Amniotic stem cell (primary cell): ENCODE data around the gene PCYT2.

ENCODE experiments used
- DNase-seq: peaks from one replicate; lab custom pipeline; 2025; lab: John Stamatoyannopoulos, UW

Gene PCYT2

GRCh38 chr17:81912441-81913309 lies 1.5 kb upstream of the PCYT2 start:
- no peak for DNase-seq

GRCh38 chr17:81911969-81912368 lies 770 bp upstream of the PCYT2 start:
- no peak for DNase-seq

- DNase-seq = no peak
These were observed 341 bp downstream of the PCYT2 start for GRCh38 chr17:81910840-81911276.

- no peak for DNase-seq
These were observed 996 bp downstream of the PCYT2 start for GRCh38 chr17:81909966-81910839.

GRCh38 chr17:81909231-81909630 lies 2.0 kb downstream of the PCYT2 start:
- no peak for DNase-seq

GRCh38 chr17:81908793-81909192 lies 2.4 kb downstream of the PCYT2 start:
- DNase-seq = no peak

GRCh38 chr17:81907219-81908145 lies 3.7 kb downstream of the PCYT2 start:
- no peak for DNase-seq

- no peak for DNase-seq
These were observed 4.6 kb downstream of the PCYT2 start for GRCh38 chr17:81906476-81907218.

- DNase-seq = no peak
These were observed 5.2 kb downstream of the PCYT2 start for GRCh38 chr17:81905993-81906392.

- DNase-seq = no peak
These were observed 5.7 kb downstream of the PCYT2 start for GRCh38 chr17:81905424-81905875.

- no peak for DNase-seq
These were observed 6.4 kb downstream of the PCYT2 start for GRCh38 chr17:81904600-81905423.

- no peak for DNase-seq
These were observed 7.2 kb downstream of the PCYT2 start for GRCh38 chr17:81903896-81904599.

- DNase-seq = no peak
These were observed 7.8 kb downstream of the PCYT2 start for GRCh38 chr17:81903415-81903831.

GRCh38 chr17:81902653-81903414 lies 8.4 kb downstream of the PCYT2 start:
- DNase-seq = no peak

- no peak for DNase-seq
These were observed 9.1 kb downstream of the PCYT2 start, which contains the start of gene NPB for GRCh38 chr17:81902023-81902652. Gene NPB, plus strand, starts transcription at chr17:81902238. Its CDS starts 40 bp downstream, at chr17:81902278.

- DNase-seq = no peak
These were observed 9.8 kb downstream of the PCYT2 start for GRCh38 chr17:81901167-81902022.

GRCh38 chr17:81900181-81900820 lies 10.9 kb downstream of the PCYT2 start:
- no peak for DNase-seq
